K562 (cell line): Measurements from ENCODE around the gene C2orf72. TPM values are rescaled to one million over a fixed set of nuclear protein-coding genes. Genes with fewer than 3 reads are reported as not detected.

Experiments
- ATAC-seq: fragments of 200-7000 bp; cut with Tn5 transposase; 3 replicates; pipeline ENCODE4 v1.9.1; 2020; ENCODE audit warnings: moderate library complexity
- BruUV-seq: library from RNA; stranded (reverse); fragments of 400-500 nt; replicated peaks from 2 replicates; lab custom pipeline; 2021; lab: Mats Ljungman, UMichigan
- CTCF ChIA-PET: fragments of 300-600 bp; formaldehyde crosslinking; extraction: SDS; loops from one replicate; lab custom pipeline; 2021; ENCODE audit warnings: low intra/inter-chr PET ratio; lab: Yijun Ruan, JAX
- POLR2A ChIA-PET: fragments of 300-600, 350-650 bp; sonication (Branson Sonifier 250); formaldehyde crosslinking; extraction: SDS; loops from one replicate; lab custom pipeline; 2021; ENCODE audit warnings: antibody characterized with exemption, inconsistent platforms; lab: Yijun Ruan, JAX
- DNase-seq, 4 experiments: peaks; one replicate each; pipeline versions ENCODE4 v3.0.0 to v3.0.0-alpha.2; 2011 to 2018; ENCODE audit warnings: low spot score in 3 of 4, mixed read lengths in 3 of 4; ENCODE audit errors: extremely low read depth in 1 of 4
- FAIRE-seq: peaks from 2 replicates; lab custom pipeline; 2011; peaks lifted over from hg19 to GRCh38; lab: Jason Lieb, UNC
- H2AFZ ChIP-seq: 2 replicates; pipeline ENCODE4 v1.6.0; 2011; ENCODE audit warnings: low read depth, low read length, control low read depth, inconsistent platforms
- H3K27ac ChIP-seq: fragments of 200-600 bp; 3 replicates; pipeline ENCODE4 v1.8.0; 2011; ENCODE audit warnings: low read depth, mild to moderate bottlenecking, control low read depth, inconsistent platforms, low read length, moderate library complexity, mixed read lengths; ENCODE audit errors: extremely low read depth
- H3K27me3 ChIP-seq, 2 experiments: fragments of 300-600 bp in 1 of 2; 2 replicates in 1 of 2; 3 replicates in 1 of 2; pipeline versions ENCODE4 v1.6.0 to v1.8.0; 2011; ENCODE audit warnings: inconsistent platforms in 2 of 2, low read length in 2 of 2, mild to moderate bottlenecking in 1 of 2, mixed read lengths in 1 of 2, moderate library complexity in 1 of 2; ENCODE audit not compliant: control insufficient read depth in 2 of 2, insufficient read depth in 2 of 2
- H3K36me3 ChIP-seq: fragments of 300-600 bp; 3 replicates; pipeline ENCODE4 v1.8.0; 2011; ENCODE audit warnings: mild to moderate bottlenecking, low read length, inconsistent platforms; ENCODE audit not compliant: control insufficient read depth, insufficient read depth
- H3K4me1 ChIP-seq, 2 experiments: fragments of 200-600 bp in 1 of 2; replicated peaks in 1 of 2; 2 replicates in 1 of 2; 3 replicates in 1 of 2; pipeline versions ENCODE4 v1.5.1 to v1.8.0; 2011; ENCODE audit warnings: inconsistent platforms in 2 of 2, low read length in 2 of 2, mild to moderate bottlenecking in 1 of 2, mixed read lengths in 1 of 2, moderate library complexity in 1 of 2; ENCODE audit not compliant: control insufficient read depth in 2 of 2, insufficient read depth in 2 of 2
- H3K4me2 ChIP-seq: 2 replicates; pipeline ENCODE4 v1.6.1; 2011; ENCODE audit warnings: low read length, control low read depth, inconsistent platforms, mixed read lengths; ENCODE audit not compliant: insufficient read depth
- H3K4me3 ChIP-seq: fragments of 200-600 bp; sonication (generic), shearing (Covaris generic); 2 replicates; pipeline ENCODE4 v1.5.1; 2016; ENCODE audit warnings: control low read depth, inconsistent platforms
- H3K79me2 ChIP-seq: fragments of 200-600 bp; 3 replicates; pipeline ENCODE4 v1.8.0; 2011; ENCODE audit warnings: low read length, inconsistent platforms; ENCODE audit not compliant: control insufficient read depth, insufficient read depth
- H3K9ac ChIP-seq, 2 experiments: 2 replicates each; pipeline versions ENCODE4 v1.6.0 to v1.6.1; 2011; ENCODE audit warnings: low read depth in 2 of 2, low read length in 2 of 2, control low read depth in 1 of 2, inconsistent platforms in 1 of 2, mild to moderate bottlenecking in 1 of 2, mixed read lengths in 1 of 2; ENCODE audit not compliant: insufficient read depth in 1 of 2
- H3K9me1 ChIP-seq: one replicate; pipeline ENCODE4 v1.6.0; 2011; ENCODE audit warnings: inconsistent platforms, mild to moderate bottlenecking, low read length, moderate library complexity; ENCODE audit not compliant: control insufficient read depth, insufficient read depth
- H3K9me3 ChIP-seq: replicated peaks from 2 replicates; pipeline ENCODE4 v1.5.1; 2011; ENCODE audit warnings: low read depth, low read length, inconsistent platforms; ENCODE audit not compliant: control insufficient read depth, insufficient read depth
- H4K20me1 ChIP-seq: replicated peaks from 2 replicates; pipeline ENCODE4 v1.6.1; 2011; ENCODE audit warnings: low read length, inconsistent platforms, mixed read lengths; ENCODE audit not compliant: control insufficient read depth, insufficient read depth
- DIDO1 ChIP-seq: fragments of 450-650 bp; IDR thresholded peaks from 2 replicates; pipeline ENCODE4 v1.6.1; 2016; ENCODE audit warnings: low read depth, missing biosample characterization, missing genetic modification characterization
- HNRNPH1 ChIP-seq: fragments of 200-400 bp; formaldehyde crosslinking; optimal IDR thresholded peaks from 2 replicates; pipeline ENCODE3; 2017; ENCODE audit warnings: low read depth, mild to moderate bottlenecking, low read length, moderate library complexity
- POLR3G ChIP-seq: IDR thresholded peaks from 2 replicates; pipeline ENCODE4 v1.6.1; 2011; ENCODE audit not compliant: insufficient read length, insufficient replicate concordance; ENCODE audit errors: extremely low read depth
- ZFP1 ChIP-seq: fragments of 450-650 bp; formaldehyde crosslinking; IDR thresholded peaks from 2 replicates; pipeline ENCODE4 v1.4.0; 2020; ENCODE audit warnings: mild to moderate bottlenecking, mixed read lengths
- WGBS: fragments of 100-300 bp; shearing (Covaris generic); methylation state at CpG from one replicate; pipeline ENCODE4 v1.1.6; 2016; ENCODE audit warnings: low coverage, mixed read lengths; ENCODE audit not compliant: insufficient coverage; ENCODE audit errors: missing lambda C conversion rate; 5-methylcytosine and 5-hydroxymethylcytosine counted together
- in situ Hi-C: fragments of 300-500 bp; cut with MboI; formaldehyde crosslinking; loops from 4 replicates; pipeline ENCODE4 v1.15.0; 2018; ENCODE audit warnings: inconsistent platforms, mixed read lengths
- intact Hi-C: fragments of 100-400 bp; cut with micrococcal nuclease; formaldehyde crosslinking; loops from 2 replicates; pipeline ENCODE4 v1.14.2; 2022
- polyA plus RNA-seq, 8 experiments: library from polyadenylated mRNA; depleted of rRNA in 4 of 8; stranded (reverse) in 5 of 8; unstranded in 3 of 8; fragments of >200 nt; fragmentation: Nextera tagmentation in 2 of 8; fragmentation: Illumina TruSeq in 1 of 8; extraction: Ambion mirVana in 2 of 8; extraction: Trizol in 1 of 8; gene quantifications; 2 replicates each; pipeline versions ENCODE4 v1.2.1 to v1.2.3, GENCODE V29; 2011 to 2014; ENCODE audit warnings: inconsistent platforms in 1 of 8, missing spikeins in 1 of 8
- total RNA-seq, 7 experiments: library from RNA; depleted of rRNA in 6 of 7; stranded (reverse); fragments of >200 nt in 6 of 7; fragmentation: Illumina TruSeq in 2 of 7; extraction: Trizol in 2 of 7; gene quantifications; 2 replicates each; pipeline versions ENCODE4 v1.2.1 to v1.2.3, GENCODE V29; 2011 to 2021; ENCODE audit warnings: low replicate concordance in 1 of 7
- TF ChIP-seq, protein P1 (sequence below): fragments of 250-450 bp; sonication (Bioruptor Pico); IDR thresholded peaks from 2 replicates; pipeline ENCODE4 v1.8.0; 2021; ENCODE audit warnings: moderate library complexity, mild to moderate bottlenecking, inconsistent platforms
- TF ChIP-seq, protein P2 (sequence below): fragments of 450-650 bp; formaldehyde crosslinking; IDR thresholded peaks from 2 replicates; pipeline ENCODE4 v1.4.0; 2020; ENCODE audit warnings: mild to moderate bottlenecking, moderate library complexity

The C2orf72 gene
- total and polyA plus RNA-seq, 9 of the 15 experiments (the other 6 are each of a cell fraction or from before 2014, with no cell fraction given): 0.08 to 0.18 (median 0.11) TPM; not detected in 6

DNA sequence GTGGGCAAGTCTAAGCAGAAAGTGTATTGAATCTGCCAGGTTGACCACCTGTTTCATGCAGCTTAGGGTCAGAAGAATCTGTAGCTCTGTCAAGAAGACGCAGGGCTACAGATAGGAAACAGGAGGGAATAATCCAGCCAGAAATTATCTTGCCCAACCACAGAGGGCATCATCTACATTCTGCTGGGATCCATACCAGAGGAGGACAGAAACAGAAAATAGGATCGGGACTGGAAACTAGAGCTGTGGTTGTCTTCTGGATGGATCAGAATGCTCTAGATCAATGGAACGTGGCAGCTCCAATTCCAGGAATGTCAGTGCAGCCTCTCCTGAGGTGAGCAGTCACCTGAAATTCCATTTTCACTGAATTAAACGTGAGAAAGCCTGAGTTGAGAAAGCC, 37.8 kb upstream of the C2orf72 start:
- FAIRE-seq (no peak), DNase-seq (no peak), ATAC-seq (no peak)
- Histone ChIP-seq H3K9me1 (no peaks in the 10 kb centered on the region), H4K20me1 (no peaks in the 10 kb centered on the region), H3K4me1 (no peaks in the 10 kb centered on the region), H3K27ac (no peak overlapping the region), H3K9me3 (no peaks in the 10 kb centered on the region), H3K9ac (no peak overlapping the region), H2AFZ (no peak overlapping the region), H3K4me3 (no peak overlapping the region), H3K4me2 (no peak overlapping the region), H3K36me3 (no peaks in the 10 kb centered on the region), H3K27me3 (peaks cover 10 to 47% of the 10 kb centered on the region in 2 experiments; a peak in 3 of 5 replicates), H3K79me2 (no peaks in the 10 kb centered on the region)
- intact Hi-C loops (no loop called here), in situ Hi-C loops (no loop called here)
- 0% methylated on average over 4 of the region's 4 CpGs for WGBS
- ChIA-PET CTCF (no interaction called here), POLR2A (no interaction called here)
- no peak for TF ChIP-seq POLR3G
- no peak for TF ChIP-seq DIDO1 (tag)
- TF ChIP-seq, protein P1, sequence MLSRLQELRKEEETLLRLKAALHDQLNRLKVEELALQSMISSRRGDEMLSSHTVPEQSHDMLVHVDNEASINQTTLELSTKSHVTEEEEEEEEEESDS (CRISPR knock-in tag): no peak
- TF ChIP-seq ZFP1 (CRISPR knock-in tag): no peak
- TF ChIP-seq, protein P2, sequence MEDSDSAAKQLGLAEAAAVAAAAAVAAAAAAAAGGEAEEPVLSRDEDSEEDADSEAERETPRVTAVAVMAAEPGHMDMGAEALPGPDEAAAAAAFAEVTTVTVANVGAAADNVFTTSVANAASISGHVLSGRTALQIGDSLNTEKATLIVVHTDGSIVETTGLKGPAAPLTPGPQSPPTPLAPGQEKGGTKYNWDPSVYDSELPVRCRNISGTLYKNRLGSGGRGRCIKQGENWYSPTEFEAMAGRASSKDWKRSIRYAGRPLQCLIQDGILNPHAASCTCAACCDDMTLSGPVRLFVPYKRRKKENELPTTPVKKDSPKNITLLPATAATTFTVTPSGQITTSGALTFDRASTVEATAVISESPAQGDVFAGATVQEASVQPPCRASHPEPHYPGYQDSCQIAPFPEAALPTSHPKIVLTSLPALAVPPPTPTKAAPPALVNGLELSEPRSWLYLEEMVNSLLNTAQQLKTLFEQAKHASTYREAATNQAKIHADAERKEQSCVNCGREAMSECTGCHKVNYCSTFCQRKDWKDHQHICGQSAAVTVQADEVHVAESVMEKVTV (CRISPR knock-in tag): no peak
- no peak for TF ChIP-seq HNRNPH1
- no TSS peak for BruUV-seq
